ENCODE data around the gene RND2.

GRCh38 chr17:42991471-42991870 is 33.6 kb upstream of the RND2 start:
- TF ChIP-seq CTCF (IDR thresholded peaks at IDR 0.05) (no peak), POLR2A (IDR thresholded peaks at IDR 0.05) (no peak)

All from breast epithelium (tissue), 3 donors.